DMS114 treated with DMSO at 0.1 percent for 48 hours (cell line): Measurements from ENCODE around the gene CFH.
"Not testable (repeated sequence)": the region's sequence is repeated elsewhere in the genome, so short reads cannot be mapped to it uniquely, and the experiment has no call there.

ENCODE experiments used
- DNase-seq: peaks from one replicate; lab custom pipeline; 2025; ENCODE audit not compliant: unreplicated experiment; lab: John Stamatoyannopoulos, UW

Gene CFH

DNA sequence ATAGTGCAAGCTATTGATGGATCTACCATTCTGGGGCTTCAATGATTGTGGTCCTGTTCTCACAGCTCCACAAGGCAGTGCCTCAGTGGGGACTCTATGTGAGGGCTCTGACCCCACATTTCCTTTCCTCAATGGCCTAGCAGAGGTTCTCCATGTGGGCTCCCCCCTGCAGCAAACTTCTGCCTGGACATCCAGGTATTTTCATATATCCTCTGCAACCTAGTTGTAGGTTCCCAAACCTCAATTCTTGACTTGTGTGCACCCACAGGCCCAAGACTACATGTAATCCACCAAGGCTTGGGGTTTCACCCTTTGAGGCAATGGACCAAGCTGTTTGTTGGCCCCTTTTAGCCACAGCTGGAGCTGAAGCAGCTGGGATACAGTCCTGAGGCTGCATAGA is 86.9 kb downstream of the CFH start:
- no peak for DNase-seq

DNA sequence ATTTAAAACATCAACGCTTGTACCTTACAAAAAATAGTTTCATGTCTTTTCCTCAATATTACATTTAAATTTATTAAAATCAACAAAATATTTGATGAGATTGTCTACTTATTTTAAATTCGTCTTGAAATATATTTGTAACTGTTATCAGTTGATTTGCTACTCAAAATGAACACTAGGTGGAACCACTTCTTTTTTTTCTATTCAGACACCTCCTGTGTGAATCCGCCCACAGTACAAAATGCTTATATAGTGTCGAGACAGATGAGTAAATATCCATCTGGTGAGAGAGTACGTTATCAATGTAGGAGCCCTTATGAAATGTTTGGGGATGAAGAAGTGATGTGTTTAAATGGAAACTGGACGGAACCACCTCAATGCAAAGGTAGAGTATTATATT is 91.4 kb downstream of the CFH start:
- DNase-seq = peak; percentile 33

- DNase-seq = not testable (repeated sequence)
Observed at GRCh38 chr1:196765019-196765740, 113.3 kb downstream of the CFH start.

GRCh38 chr1:196769823-196770222 is 118.0 kb downstream of the CFH start:
- not testable (repeated sequence) for DNase-seq

DNA sequence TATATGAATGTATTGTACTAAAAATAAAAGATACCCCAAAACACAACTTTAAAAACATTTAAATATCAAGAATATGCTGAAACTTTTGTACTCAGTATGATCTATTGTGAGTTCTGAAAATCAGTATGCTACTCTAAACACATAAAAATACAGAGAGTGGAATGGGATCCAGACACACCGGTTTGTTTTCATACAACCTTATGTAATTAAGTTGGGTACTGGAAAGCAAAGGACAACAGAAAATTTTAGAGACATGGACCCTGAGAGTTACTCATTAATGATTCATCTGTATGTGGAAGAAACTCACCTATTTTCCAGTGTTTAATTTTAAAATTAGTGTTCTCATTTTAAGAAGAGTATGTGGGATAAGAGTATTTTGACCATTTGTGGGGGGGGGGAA is 121.9 kb downstream of the CFH start:
- no peak for DNase-seq

DNA sequence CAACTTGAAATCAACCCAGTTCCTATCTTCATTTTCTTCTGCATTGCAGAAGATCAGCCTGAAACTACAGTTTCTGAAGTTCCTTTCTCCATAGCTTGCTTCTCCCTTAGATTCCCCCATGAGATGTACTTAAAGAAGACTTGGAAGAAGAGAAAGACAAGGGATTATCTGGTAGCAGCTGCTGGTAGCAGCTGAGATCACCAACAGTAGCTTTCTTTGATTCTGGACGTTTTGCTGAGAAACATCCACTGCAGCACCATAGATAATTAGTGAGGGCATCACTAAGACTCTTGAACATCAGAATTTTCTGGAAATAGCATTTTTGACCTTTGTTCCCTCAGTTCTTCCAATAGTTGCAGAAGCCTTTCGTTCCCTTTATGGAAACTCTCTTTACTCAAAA is 122.3 kb downstream of the CFH start:
- no peak for DNase-seq

GRCh38 chr1:196774603-196775002 is 122.8 kb downstream of the CFH start, which contains the start of gene CFHR3:
Gene CFHR3 (plus strand): TSS chr1:196774840. CDS start chr1:196774887, 47 bp downstream.
- no peak for DNase-seq

DNA sequence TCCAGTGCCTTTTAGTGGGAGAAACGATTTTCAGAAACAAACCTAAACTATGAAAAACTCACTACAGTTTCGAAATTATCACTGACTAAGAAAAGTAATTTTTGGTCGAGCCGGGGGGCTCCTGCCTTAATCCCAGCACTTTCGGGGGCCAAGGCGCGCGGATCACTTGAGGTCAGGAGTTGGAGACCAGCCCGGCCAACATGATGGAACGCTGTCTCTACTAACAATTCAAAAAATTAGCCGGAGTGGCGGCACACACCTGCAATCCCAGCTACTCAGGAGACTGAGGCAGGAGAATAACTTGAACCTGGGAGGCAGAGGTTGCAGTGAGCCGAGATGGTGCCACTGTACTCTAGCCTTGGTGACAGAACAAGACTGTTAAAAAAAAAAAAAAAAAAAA is 125.8 kb downstream of the CFH start:
- DNase-seq = no peak

- DNase-seq = no peak
Observed at GRCh38 chr1:196779093-196779492, 127.2 kb downstream of the CFH start.

GRCh38 chr1:196791252-196791651 is 139.4 kb downstream of the CFH start:
- DNase-seq = not testable (repeated sequence)

DNA sequence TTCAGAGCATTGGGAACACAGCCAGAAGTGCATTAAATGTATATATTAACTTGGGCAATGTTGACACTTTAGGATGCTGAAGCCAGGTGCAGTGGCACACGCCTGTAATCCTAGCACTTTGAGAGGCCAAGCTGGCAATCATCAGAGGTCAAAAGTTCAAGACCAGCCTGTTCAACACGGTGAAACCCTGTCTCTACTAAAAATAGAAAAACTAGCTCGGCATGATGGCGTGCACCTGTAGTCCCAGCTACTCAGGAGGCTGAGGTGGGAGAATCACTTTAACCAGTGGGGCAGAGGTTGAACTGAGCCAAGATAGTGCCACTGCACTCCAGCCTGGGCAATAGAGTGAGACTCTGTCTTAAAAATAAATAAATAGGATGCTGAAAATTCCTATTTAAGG is 142.3 kb downstream of the CFH start:
- not testable (repeated sequence) for DNase-seq
